ENCODE measurements around the gene MS4A4A.

The MS4A4A gene

DNA sequence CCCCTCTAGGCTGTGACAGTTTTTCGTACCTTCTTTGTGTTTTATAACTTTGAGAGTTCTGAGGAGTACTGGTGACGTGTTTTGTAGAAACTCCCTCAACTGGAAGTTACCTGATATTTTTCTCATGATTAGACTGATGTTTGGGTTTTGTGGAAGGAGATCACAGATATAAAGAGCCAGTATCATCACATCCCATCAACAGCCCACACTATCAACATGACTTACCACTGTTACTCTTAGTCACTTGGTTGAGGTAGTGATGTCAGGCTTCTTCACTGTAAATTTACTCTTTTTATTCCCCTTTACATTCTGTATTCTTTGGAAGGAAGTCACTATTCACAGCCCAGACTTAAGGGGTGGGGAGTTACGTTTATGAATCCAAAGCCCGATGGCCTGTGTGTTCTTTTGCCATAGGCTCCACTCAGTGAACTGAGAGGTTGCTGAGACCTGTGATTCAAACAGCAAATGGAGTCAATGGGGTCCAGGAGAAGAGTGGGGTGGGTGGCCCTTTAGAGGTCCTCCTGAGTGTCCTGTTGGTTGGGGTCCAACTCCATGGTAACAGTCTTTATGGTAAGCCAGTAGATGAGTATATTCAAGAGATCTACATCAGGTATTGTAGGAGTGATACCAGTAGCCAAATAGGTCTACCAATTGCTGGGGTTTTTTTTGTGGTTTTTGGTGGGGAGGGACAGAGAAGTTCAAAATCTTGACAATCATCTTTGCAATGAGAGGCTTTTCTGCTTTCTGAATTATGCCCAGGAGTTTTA lies 22.3 kb upstream of the MS4A4A start:
- Histone ChIP-seq H2AK5ac (ENCODE audit: low read length) (no peak overlapping the region), H3K79me1 (ENCODE audit: low read length) (no peaks in the 10 kb centered on the region), H3K4me2 (ENCODE audit: low read length) (no peak overlapping the region), H2AFZ (ENCODE audit: insufficient read depth, low read length, poor library complexity) (no peak overlapping the region), H3K9ac (ENCODE audit: low read length) (no peak overlapping the region), H3K4me1 (ENCODE audit: control insufficient read depth in 1 of 2, insufficient read depth in 2 of 2, low read length in 2 of 2) (no peaks in the 10 kb centered on the region), H3K14ac (ENCODE audit: low read length) (no peak overlapping the region), H4K91ac (ENCODE audit: low read depth, low read length) (no peak overlapping the region), H3K9me3 (ENCODE audit: insufficient read depth, low read depth, low read length) (peaks cover 5% of the 10 kb centered on the region), H4K8ac (ENCODE audit: low read depth, low read length) (no peak overlapping the region), H4K12ac (ENCODE audit: low read depth, low read length) (no peak overlapping the region), H3K27me3 (ENCODE audit: insufficient read depth, low read length) (no peaks in the 10 kb centered on the region), H2BK120ac (ENCODE audit: insufficient read depth, low read length, poor library complexity) (no peak overlapping the region), H2BK5ac (ENCODE audit: low read depth, low read length, poor library complexity) (no peak overlapping the region), H3K4ac (ENCODE audit: low read depth, low read length) (no peak overlapping the region), H3K27ac (ENCODE audit: low read depth, low read length) (no peak overlapping the region), H3K79me2 (ENCODE audit: control insufficient read depth, insufficient read depth, low read length, poor library complexity) (no peaks in the 10 kb centered on the region), H3K18ac (ENCODE audit: low read length) (no peak overlapping the region), H3K23ac (ENCODE audit: low read length) (no peak overlapping the region), H3K36me3 (ENCODE audit: control insufficient read depth in 1 of 2, insufficient read depth in 2 of 2, low read length in 2 of 2) (no peaks in the 10 kb centered on the region), H3K4me3 (ENCODE audit: low read depth, low read length) (no peak overlapping the region), H2BK12ac (ENCODE audit: low read length) (no peak overlapping the region)
- no CpG with 5 or more reads among the region's 4 CpGs for WGBS (ENCODE audit: extremely low coverage, insufficient coverage, insufficient read length)
- DNase-seq = no peak

DNA sequence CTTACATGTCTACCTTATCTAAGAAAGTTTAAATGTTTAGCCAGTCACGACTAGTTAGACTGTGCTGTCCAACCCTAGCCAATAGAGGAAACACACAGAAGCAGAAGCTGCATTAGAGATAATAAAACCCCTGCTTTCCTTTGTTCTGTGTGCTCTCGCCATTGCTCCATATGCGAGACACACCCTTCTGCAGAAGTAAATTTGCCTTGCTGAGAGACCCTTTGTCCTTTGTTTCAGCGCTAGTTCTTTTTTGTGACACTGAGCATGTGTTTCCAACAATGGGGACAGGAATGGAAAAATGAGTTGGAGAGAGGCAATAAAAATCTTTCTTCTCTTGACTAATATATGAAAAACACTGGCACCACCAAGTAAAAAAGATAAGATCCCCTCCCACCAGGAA lies 19.5 kb upstream of the MS4A4A start:
- no peak overlapping the region for H2BK12ac ChIP-seq (ENCODE audit: low read length)
- WGBS (ENCODE audit: extremely low coverage, insufficient coverage, insufficient read length) = no CpG with 5 or more reads among the region's 4 CpGs

DNA sequence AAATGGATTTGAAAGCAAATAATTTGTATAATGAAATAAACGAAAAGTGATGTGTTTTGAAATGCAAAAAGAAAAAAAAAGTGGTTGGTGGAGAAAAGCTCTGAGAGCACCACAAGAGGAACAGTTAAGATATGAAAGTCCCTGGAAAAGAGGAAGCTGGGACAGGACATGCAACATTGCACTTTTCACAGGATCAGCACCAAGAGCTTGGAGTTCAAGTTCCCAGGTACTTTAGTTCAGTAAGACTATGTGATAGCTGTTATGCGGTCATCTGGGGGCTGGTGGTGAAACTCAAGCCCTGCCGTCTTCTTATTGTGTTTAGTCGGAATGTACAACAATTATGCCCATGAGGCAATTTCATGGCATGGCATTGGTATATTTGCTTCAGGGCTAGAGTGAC lies 17.1 kb upstream of the MS4A4A start:
- no peaks in the 10 kb centered on the region for H3K9me3 ChIP-seq (ENCODE audit: insufficient read depth, low read depth, low read length)
- no peak overlapping the region for H3K18ac ChIP-seq (ENCODE audit: low read length)
- no peak for DNase-seq
- no peak overlapping the region for H3K27ac ChIP-seq (ENCODE audit: low read depth, low read length)
- no peak overlapping the region for H4K12ac ChIP-seq (ENCODE audit: low read depth, low read length)
- H2BK12ac ChIP-seq (ENCODE audit: low read length) = no peak overlapping the region
- 100% methylated on average over 1 of the region's 4 CpGs for WGBS (ENCODE audit: extremely low coverage, insufficient coverage, insufficient read length)
- no peak overlapping the region for H2AK5ac ChIP-seq (ENCODE audit: low read length)
- no peaks in the 10 kb centered on the region for H3K36me3 ChIP-seq (ENCODE audit: control insufficient read depth in 1 of 2, insufficient read depth in 2 of 2, low read length in 2 of 2)
- H4K8ac ChIP-seq (ENCODE audit: low read depth, low read length) = no peak overlapping the region
- H3K4me2 ChIP-seq (ENCODE audit: low read length) = no peak overlapping the region
- no peak overlapping the region for H2BK120ac ChIP-seq (ENCODE audit: insufficient read depth, low read length, poor library complexity)
- no peak overlapping the region for H3K4ac ChIP-seq (ENCODE audit: low read depth, low read length)
- no peak overlapping the region for H3K9ac ChIP-seq (ENCODE audit: low read length)
- no peak overlapping the region for H4K91ac ChIP-seq (ENCODE audit: low read depth, low read length)
- peaks cover 2% of the 10 kb centered on the region for H3K79me1 ChIP-seq (ENCODE audit: low read length)
- H3K4me3 ChIP-seq (ENCODE audit: low read depth, low read length) = no peak overlapping the region
- no peak overlapping the region for H3K23ac ChIP-seq (ENCODE audit: low read length)
- no peak overlapping the region for H2AFZ ChIP-seq (ENCODE audit: insufficient read depth, low read length, poor library complexity)
- no peaks in the 10 kb centered on the region for H3K79me2 ChIP-seq (ENCODE audit: control insufficient read depth, insufficient read depth, low read length, poor library complexity)
- no peaks in the 10 kb centered on the region for H3K27me3 ChIP-seq (ENCODE audit: insufficient read depth, low read length)
- no peak overlapping the region for H2BK5ac ChIP-seq (ENCODE audit: low read depth, low read length, poor library complexity)
- no peaks in the 10 kb centered on the region for H3K4me1 ChIP-seq (ENCODE audit: control insufficient read depth in 1 of 2, insufficient read depth in 2 of 2, low read length in 2 of 2)
- H3K14ac ChIP-seq (ENCODE audit: low read length) = no peak overlapping the region

More for the DNA sequence above, 19.5 kb upstream of the MS4A4A start:
- Histone ChIP-seq H3K4me1 (ENCODE audit: control insufficient read depth in 1 of 2, insufficient read depth in 2 of 2, low read length in 2 of 2) (no peaks in the 10 kb centered on the region), H4K91ac (ENCODE audit: low read depth, low read length) (no peak overlapping the region), H3K18ac (ENCODE audit: low read length) (no peak overlapping the region), H3K79me1 (ENCODE audit: low read length) (no peaks in the 10 kb centered on the region), H3K27ac (ENCODE audit: low read depth, low read length) (no peak overlapping the region), H3K27me3 (ENCODE audit: insufficient read depth, low read length) (no peaks in the 10 kb centered on the region), H2AK5ac (ENCODE audit: low read length) (no peak overlapping the region), H3K4me2 (ENCODE audit: low read length) (no peak overlapping the region), H3K14ac (ENCODE audit: low read length) (no peak overlapping the region), H3K9ac (ENCODE audit: low read length) (no peak overlapping the region), H2BK5ac (ENCODE audit: low read depth, low read length, poor library complexity) (no peak overlapping the region), H4K12ac (ENCODE audit: low read depth, low read length) (no peak overlapping the region), H3K79me2 (ENCODE audit: control insufficient read depth, insufficient read depth, low read length, poor library complexity) (no peaks in the 10 kb centered on the region), H2AFZ (ENCODE audit: insufficient read depth, low read length, poor library complexity) (no peak overlapping the region), H2BK120ac (ENCODE audit: insufficient read depth, low read length, poor library complexity) (no peak overlapping the region), H3K4ac (ENCODE audit: low read depth, low read length) (no peak overlapping the region), H4K8ac (ENCODE audit: low read depth, low read length) (no peak overlapping the region), H3K23ac (ENCODE audit: low read length) (no peak overlapping the region), H3K4me3 (ENCODE audit: low read depth, low read length) (no peak overlapping the region), H3K9me3 (ENCODE audit: insufficient read depth, low read depth, low read length) (no peaks in the 10 kb centered on the region), H3K36me3 (ENCODE audit: control insufficient read depth in 1 of 2, insufficient read depth in 2 of 2, low read length in 2 of 2) (no peaks in the 10 kb centered on the region)
- no peak for DNase-seq

DNA sequence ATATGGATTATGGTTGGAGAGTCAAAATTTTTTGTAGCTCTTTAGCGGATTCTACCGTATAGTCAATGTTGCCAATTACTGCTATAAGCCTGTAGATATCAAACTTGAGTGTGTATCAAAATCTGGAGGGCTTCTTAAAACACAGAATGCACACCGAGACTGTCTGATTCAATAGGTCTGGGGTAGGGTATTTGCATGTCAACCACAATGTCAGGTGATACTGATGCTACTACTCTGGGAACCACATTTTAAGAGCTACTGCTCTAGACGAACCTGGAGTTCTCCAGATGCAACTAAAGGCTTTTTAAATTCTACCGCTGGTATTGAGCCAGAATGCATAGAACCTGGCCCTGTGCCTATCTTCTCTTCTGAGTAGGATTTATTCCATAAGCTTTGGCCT lies 15.8 kb upstream of the MS4A4A start:
- Histone ChIP-seq H2BK12ac (ENCODE audit: low read length) (no peak overlapping the region), H3K79me2 (ENCODE audit: control insufficient read depth, insufficient read depth, low read length, poor library complexity) (no peaks in the 10 kb centered on the region), H3K4me2 (ENCODE audit: low read length) (no peak overlapping the region), H2AFZ (ENCODE audit: insufficient read depth, low read length, poor library complexity) (no peak overlapping the region), H3K4me1 (ENCODE audit: control insufficient read depth in 1 of 2, insufficient read depth in 2 of 2, low read length in 2 of 2) (no peaks in the 10 kb centered on the region), H2BK5ac (ENCODE audit: low read depth, low read length, poor library complexity) (no peak overlapping the region), H3K4ac (ENCODE audit: low read depth, low read length) (no peak overlapping the region), H3K27ac (ENCODE audit: low read depth, low read length) (no peak overlapping the region), H2BK120ac (ENCODE audit: insufficient read depth, low read length, poor library complexity) (no peak overlapping the region), H3K23ac (ENCODE audit: low read length) (no peak overlapping the region), H3K9me3 (ENCODE audit: insufficient read depth, low read depth, low read length) (no peaks in the 10 kb centered on the region), H4K12ac (ENCODE audit: low read depth, low read length) (no peak overlapping the region), H3K14ac (ENCODE audit: low read length) (no peak overlapping the region), H2AK5ac (ENCODE audit: low read length) (no peak overlapping the region), H3K79me1 (ENCODE audit: low read length) (peaks cover 2% of the 10 kb centered on the region), H3K4me3 (ENCODE audit: low read depth, low read length) (no peak overlapping the region), H3K36me3 (ENCODE audit: control insufficient read depth in 1 of 2, insufficient read depth in 2 of 2, low read length in 2 of 2) (no peaks in the 10 kb centered on the region), H3K9ac (ENCODE audit: low read length) (no peak overlapping the region), H4K91ac (ENCODE audit: low read depth, low read length) (no peak overlapping the region), H3K18ac (ENCODE audit: low read length) (no peak overlapping the region), H3K27me3 (ENCODE audit: insufficient read depth, low read length) (no peaks in the 10 kb centered on the region), H4K8ac (ENCODE audit: low read depth, low read length) (no peak overlapping the region)
- DNase-seq = no peak
- WGBS (ENCODE audit: extremely low coverage, insufficient coverage, insufficient read length) = no CpG with 5 or more reads among the region's 5 CpGs

Data from trophoblast cell (in vitro differentiated cells and primary cell).